Endothelial cell of umbilical vein (primary cell): ENCODE results near the gene PIP4K2C. TPM values are rescaled to one million over a fixed set of nuclear protein-coding genes. Genes with fewer than 3 reads are reported as not detected.

Experiments used
- BruUV-seq: library from RNA; stranded (reverse); fragments of 400-500 nt; replicated peaks from 2 replicates; lab custom pipeline; 2021; lab: Mats Ljungman, UMichigan
- CTCF ChIA-PET: fragments of 300-600, 350-600 bp; sonication (Branson Sonifier 250); formaldehyde crosslinking; loops from one replicate; lab custom pipeline; 2021; ENCODE audit warnings: antibody characterized with exemption, inconsistent platforms; lab: Charles Lee
- POLR2A ChIA-PET: fragments of 300-600, 350-600 bp; sonication (Branson Sonifier 250); formaldehyde crosslinking; loops from one replicate; lab custom pipeline; 2021; ENCODE audit warnings: antibody characterized with exemption, inconsistent platforms; lab: Charles Lee
- DNase-seq: peaks from one replicate; pipeline ENCODE4 v3.0.0-alpha.2; 2011; ENCODE audit warnings: low read depth, low spot score
- FAIRE-seq: peaks from 2 replicates; lab custom pipeline; 2011; peaks lifted over from hg19 to GRCh38; lab: Jason Lieb, UNC
- H2AFZ ChIP-seq: 2 replicates; pipeline ENCODE4 v1.6.0; 2012; ENCODE audit warnings: low read depth, low read length, control low read depth, inconsistent platforms
- H3K27ac ChIP-seq: 2 replicates; pipeline ENCODE4 v1.5.1; 2011; ENCODE audit warnings: low read depth, mild to moderate bottlenecking, control low read depth, low read length, moderate library complexity; ENCODE audit not compliant: insufficient read depth
- H3K27me3 ChIP-seq, 2 experiments: 2 replicates each; pipeline versions ENCODE4 v1.6.0 to v1.6.1; 2011; ENCODE audit warnings: low read length in 2 of 2, mixed read lengths in 1 of 2; ENCODE audit not compliant: control insufficient read depth in 2 of 2, insufficient read depth in 2 of 2
- H3K36me3 ChIP-seq, 2 experiments: 2 replicates in 1 of 2; 3 replicates in 1 of 2; pipeline ENCODE4 v1.5.1; 2011; ENCODE audit warnings: low read length in 2 of 2, mild to moderate bottlenecking in 1 of 2, moderate library complexity in 1 of 2; ENCODE audit not compliant: control insufficient read depth in 2 of 2, insufficient read depth in 2 of 2; ENCODE audit errors: extremely low read depth in 1 of 2
- H3K4me1 ChIP-seq: 3 replicates; pipeline ENCODE4 v1.5.1; 2011; ENCODE audit warnings: mild to moderate bottlenecking, low read length; ENCODE audit not compliant: control insufficient read depth, insufficient read depth; ENCODE audit errors: extremely low read depth
- H3K4me2 ChIP-seq: 2 replicates; pipeline ENCODE4 v1.6.1; 2011; ENCODE audit warnings: low read length, control low read depth, mixed read lengths; ENCODE audit not compliant: insufficient read depth
- H3K4me3 ChIP-seq, 3 experiments: fragments of 200-600 bp in 1 of 3; sonication (generic), shearing (Covaris generic) in 1 of 3; replicated peaks in 1 of 3; 2 replicates each; pipeline ENCODE4 v1.5.1; 2011 to 2016; ENCODE audit warnings: control low read depth in 3 of 3, low read length in 3 of 3, mild to moderate bottlenecking in 2 of 3, inconsistent platforms in 1 of 3, low read depth in 1 of 3, moderate library complexity in 1 of 3; ENCODE audit not compliant: insufficient read depth in 1 of 3
- H3K79me2 ChIP-seq: 2 replicates; pipeline ENCODE4 v1.6.0; 2012; ENCODE audit warnings: low read length, inconsistent platforms; ENCODE audit not compliant: control insufficient read depth, insufficient read depth
- H3K9ac ChIP-seq: replicated peaks from 2 replicates; pipeline ENCODE3; 2011; ENCODE audit warnings: low read length, control low read depth; ENCODE audit not compliant: insufficient read depth; ENCODE audit errors: extremely low read depth
- H3K9me1 ChIP-seq: replicated peaks from 3 replicates; pipeline ENCODE4 v1.6.0; 2011; ENCODE audit warnings: mild to moderate bottlenecking, low read length; ENCODE audit not compliant: control insufficient read depth, insufficient read depth; ENCODE audit errors: extremely low read depth
- H3K9me3 ChIP-seq: replicated peaks from 2 replicates; pipeline ENCODE4 v1.5.1; 2012; ENCODE audit warnings: low read length, inconsistent platforms; ENCODE audit not compliant: control insufficient read depth, insufficient read depth
- H4K20me1 ChIP-seq: replicated peaks from 2 replicates; pipeline ENCODE3; 2011; ENCODE audit warnings: mild to moderate bottlenecking, low read length; ENCODE audit not compliant: control insufficient read depth, insufficient read depth; ENCODE audit errors: extremely low read depth
- EZH2 ChIP-seq: IDR thresholded peaks from 2 replicates; pipeline ENCODE4 v1.6.1; 2012; ENCODE audit warnings: borderline replicate concordance, low read depth, mild to moderate bottlenecking, moderate library complexity, low read length, inconsistent platforms; ENCODE audit not compliant: severe bottlenecking
- FOS ChIP-seq: IDR thresholded peaks from 2 replicates; pipeline ENCODE4 v1.6.1; 2011; ENCODE audit warnings: mild to moderate bottlenecking, low read length, moderate library complexity, borderline replicate concordance; ENCODE audit not compliant: insufficient read depth
- GATA2 ChIP-seq: IDR thresholded peaks from 2 replicates; pipeline ENCODE4 v1.7.0; 2011; ENCODE audit warnings: low read depth, mild to moderate bottlenecking, moderate library complexity, mixed read lengths, low read length; ENCODE audit not compliant: insufficient read length, insufficient read depth
- JUN ChIP-seq: IDR thresholded peaks from 2 replicates; pipeline ENCODE4 v1.6.1; 2011; ENCODE audit warnings: borderline replicate concordance, low read depth; ENCODE audit not compliant: insufficient read length, insufficient read depth
- MYC ChIP-seq: IDR thresholded peaks from one replicate; pipeline ENCODE4 v1.6.1; 2011; ENCODE audit warnings: mild to moderate bottlenecking, low read depth, low read length
- POLR2A ChIP-seq: IDR thresholded peaks from 2 replicates; pipeline ENCODE4 v1.6.1; 2012; ENCODE audit warnings: low read depth, mild to moderate bottlenecking, control low read depth, low read length
- POLR2AphosphoS5 ChIP-seq: IDR thresholded peaks from 2 replicates; pipeline ENCODE4 v1.6.1; 2012; ENCODE audit warnings: low read depth, mild to moderate bottlenecking, control low read depth, low read length, moderate library complexity; ENCODE audit not compliant: insufficient read depth
- dilution Hi-C: fragments of 300-500 bp; cut with MboI; formaldehyde crosslinking; loops from one replicate; pipeline ENCODE4 v1.15.0; 2019; ENCODE audit warnings: low sequenced_read_pairs; ENCODE audit not compliant: extremely low pct_ligation_motif_present
- intact Hi-C: fragments of 100-400 bp; cut with micrococcal nuclease; formaldehyde crosslinking; loops from one replicate; pipeline ENCODE4 v1.10.0; 2022
- polyA plus RNA-seq, 4 experiments: library from polyadenylated mRNA; depleted of rRNA in 3 of 4; stranded (reverse) in 3 of 4; unstranded in 1 of 4; fragments of >200 nt; gene quantifications; 2 replicates each; pipeline versions ENCODE4 v1.2.1 to v1.2.3, GENCODE V29; 2011 to 2012; ENCODE audit warnings: missing spikeins in 1 of 4
- total RNA-seq: library from RNA; stranded (reverse); gene quantifications from 2 replicates; pipeline ENCODE4 v1.2.3, GENCODE V29; 2021
- TF ChIP-seq, protein P1 (sequence below): IDR thresholded peaks from 2 replicates; pipeline ENCODE4 v1.6.1; 2011; ENCODE audit not compliant: insufficient read depth, insufficient read length
- TF ChIP-seq, protein P2 (sequence below), 2 donors: IDR thresholded peaks; 1 replicate in 1 of 2; 2 replicates in 1 of 2; pipeline ENCODE4 v1.5.1; 2011; ENCODE audit warnings: low read length in 2 of 2, mild to moderate bottlenecking in 2 of 2, moderate library complexity in 2 of 2, control low read depth in 1 of 2, inconsistent platforms in 1 of 2, low read depth in 1 of 2; ENCODE audit not compliant: insufficient read depth in 1 of 2; ENCODE audit errors: extremely low read depth in 1 of 2

Gene PIP4K2C
- total and polyA plus RNA-seq, 2 donors (not counting 3 experiments of a cell fraction or from before 2014, with no cell fraction given) = 10.5 to 11.5 TPM

DNA sequence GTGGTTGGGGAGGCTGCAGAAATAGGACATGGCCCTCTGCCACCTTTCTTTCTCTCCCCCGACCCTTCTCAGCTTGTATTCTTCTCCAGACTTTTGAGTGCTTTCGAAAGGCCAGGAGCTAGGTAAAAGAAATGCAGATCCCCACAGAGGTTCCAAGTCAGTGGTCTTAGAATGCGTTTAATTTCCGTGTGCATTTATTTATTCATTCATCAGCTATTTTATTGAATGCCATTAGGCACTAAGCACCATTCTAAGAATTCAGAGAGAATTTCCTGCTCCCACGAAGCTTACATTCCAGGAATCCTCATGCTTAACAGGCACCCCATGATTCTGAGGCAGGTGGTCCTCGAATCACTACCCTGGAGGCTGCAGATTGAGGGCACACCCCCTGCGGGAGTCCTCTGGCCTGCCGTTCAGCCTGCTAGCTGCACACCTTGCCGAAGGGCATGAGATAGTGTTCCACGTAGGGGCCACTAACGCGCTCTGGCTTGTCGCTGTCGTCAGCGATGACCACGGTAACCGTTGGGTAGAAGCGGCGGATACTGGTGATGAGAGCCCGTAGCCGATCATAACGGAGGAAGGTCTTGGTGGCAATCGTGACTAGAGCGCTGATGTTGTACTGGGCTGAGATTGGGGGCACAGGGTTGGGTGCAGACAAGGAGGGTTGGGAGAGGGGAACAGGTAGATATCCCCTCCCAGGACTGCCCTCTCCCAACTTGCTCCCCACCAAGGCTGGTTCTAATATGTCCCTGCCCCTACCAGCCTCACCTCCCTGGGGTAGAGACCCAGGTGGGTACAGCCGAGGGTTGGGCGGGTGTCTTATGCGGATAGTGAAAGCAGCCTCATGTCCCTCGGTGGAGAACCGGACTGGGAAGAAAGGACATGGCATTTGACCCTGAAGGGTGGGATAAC, 37.5 kb downstream of the PIP4K2C start:
- H3K27me3 ChIP-seq = peaks cover 46 to 59% of the 10 kb centered on the region in 2 experiments
- TF ChIP-seq, protein P1, sequence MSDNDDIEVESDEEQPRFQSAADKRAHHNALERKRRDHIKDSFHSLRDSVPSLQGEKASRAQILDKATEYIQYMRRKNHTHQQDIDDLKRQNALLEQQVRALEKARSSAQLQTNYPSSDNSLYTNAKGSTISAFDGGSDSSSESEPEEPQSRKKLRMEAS = no peak
- no peak for TF ChIP-seq JUN
- TF ChIP-seq POLR2A = no peak
- no peak for TF ChIP-seq EZH2
- TF ChIP-seq, protein P2, sequence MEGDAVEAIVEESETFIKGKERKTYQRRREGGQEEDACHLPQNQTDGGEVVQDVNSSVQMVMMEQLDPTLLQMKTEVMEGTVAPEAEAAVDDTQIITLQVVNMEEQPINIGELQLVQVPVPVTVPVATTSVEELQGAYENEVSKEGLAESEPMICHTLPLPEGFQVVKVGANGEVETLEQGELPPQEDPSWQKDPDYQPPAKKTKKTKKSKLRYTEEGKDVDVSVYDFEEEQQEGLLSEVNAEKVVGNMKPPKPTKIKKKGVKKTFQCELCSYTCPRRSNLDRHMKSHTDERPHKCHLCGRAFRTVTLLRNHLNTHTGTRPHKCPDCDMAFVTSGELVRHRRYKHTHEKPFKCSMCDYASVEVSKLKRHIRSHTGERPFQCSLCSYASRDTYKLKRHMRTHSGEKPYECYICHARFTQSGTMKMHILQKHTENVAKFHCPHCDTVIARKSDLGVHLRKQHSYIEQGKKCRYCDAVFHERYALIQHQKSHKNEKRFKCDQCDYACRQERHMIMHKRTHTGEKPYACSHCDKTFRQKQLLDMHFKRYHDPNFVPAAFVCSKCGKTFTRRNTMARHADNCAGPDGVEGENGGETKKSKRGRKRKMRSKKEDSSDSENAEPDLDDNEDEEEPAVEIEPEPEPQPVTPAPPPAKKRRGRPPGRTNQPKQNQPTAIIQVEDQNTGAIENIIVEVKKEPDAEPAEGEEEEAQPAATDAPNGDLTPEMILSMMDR (IDR thresholded peaks at IDR 0.05; ENCODE audit: extremely low read depth in 1 of 2, insufficient read depth in 1 of 2, low read depth in 1 of 2, low read length in 2 of 2) = no peak
- TF ChIP-seq POLR2AphosphoS5 = no peak
- TF ChIP-seq MYC = no peak
- no peak for TF ChIP-seq GATA2
- TF ChIP-seq FOS = no peak
- BruUV-seq = no TSS peak
- no peaks in the 10 kb centered on the region for H3K9me3 ChIP-seq
- no peak overlapping the region for H3K4me2 ChIP-seq
- no peaks in the 10 kb centered on the region for H3K9me1 ChIP-seq
- H3K4me3 ChIP-seq = no peak overlapping the region
- POLR2A ChIA-PET = no interaction called here
- H3K4me1 ChIP-seq = no peaks in the 10 kb centered on the region
- intact Hi-C loops (no loop called here), dilution Hi-C loops (no loop called here)
- FAIRE-seq (no peak), DNase-seq (no peak)
- no peaks in the 10 kb centered on the region for H3K79me2 ChIP-seq
- H3K36me3 ChIP-seq = no peaks in the 10 kb centered on the region
- CTCF ChIA-PET = interaction anchor here (7.2 kb wide), 1 partner anchor 47 kb away, joined by 109 read pairs; no protein-coding TSS in a partner anchor
- H4K20me1 ChIP-seq = no peaks in the 10 kb centered on the region
- no peak overlapping the region for H3K27ac ChIP-seq
- H2AFZ ChIP-seq = no peak overlapping the region
- no peak overlapping the region for H3K9ac ChIP-seq
